Memory B cell (primary cell): ENCODE data around the gene JARID2.

Source experiments
- ATAC-seq: fragments of 150-1000 bp; cut with Tn5 transposase; 2 replicates; pipeline ENCODE4 v1.10.0; 2021; ENCODE audit warnings: low read depth, mild to moderate bottlenecking, moderate library complexity
- DNase-seq, 2 donors: peaks; one replicate each; pipeline ENCODE4 v3.0.0; 2022; ENCODE audit warnings: low spot score in 2 of 2
- H3K27ac Mint-ChIP-seq: one replicate; pipeline ENCODE4 v1.8.0; 2022; ENCODE audit warnings: mild to moderate bottlenecking, moderate library complexity, mixed read lengths
- H3K27me3 Mint-ChIP-seq: one replicate; pipeline ENCODE4 v1.8.0; 2022; ENCODE audit warnings: mixed read lengths
- H3K36me3 Mint-ChIP-seq: one replicate; pipeline ENCODE4 v1.8.0; 2022; ENCODE audit warnings: mild to moderate bottlenecking, mixed read lengths
- H3K4me1 Mint-ChIP-seq: one replicate; pipeline ENCODE4 v1.8.0; 2022; ENCODE audit warnings: mixed read lengths
- H3K4me3 Mint-ChIP-seq: one replicate; pipeline ENCODE4 v1.8.0; 2022; ENCODE audit warnings: mild to moderate bottlenecking, moderate library complexity, mixed read lengths
- H3K9me3 Mint-ChIP-seq: one replicate; pipeline ENCODE4 v1.8.0; 2022; ENCODE audit warnings: mixed read lengths

JARID2 gene

DNA sequence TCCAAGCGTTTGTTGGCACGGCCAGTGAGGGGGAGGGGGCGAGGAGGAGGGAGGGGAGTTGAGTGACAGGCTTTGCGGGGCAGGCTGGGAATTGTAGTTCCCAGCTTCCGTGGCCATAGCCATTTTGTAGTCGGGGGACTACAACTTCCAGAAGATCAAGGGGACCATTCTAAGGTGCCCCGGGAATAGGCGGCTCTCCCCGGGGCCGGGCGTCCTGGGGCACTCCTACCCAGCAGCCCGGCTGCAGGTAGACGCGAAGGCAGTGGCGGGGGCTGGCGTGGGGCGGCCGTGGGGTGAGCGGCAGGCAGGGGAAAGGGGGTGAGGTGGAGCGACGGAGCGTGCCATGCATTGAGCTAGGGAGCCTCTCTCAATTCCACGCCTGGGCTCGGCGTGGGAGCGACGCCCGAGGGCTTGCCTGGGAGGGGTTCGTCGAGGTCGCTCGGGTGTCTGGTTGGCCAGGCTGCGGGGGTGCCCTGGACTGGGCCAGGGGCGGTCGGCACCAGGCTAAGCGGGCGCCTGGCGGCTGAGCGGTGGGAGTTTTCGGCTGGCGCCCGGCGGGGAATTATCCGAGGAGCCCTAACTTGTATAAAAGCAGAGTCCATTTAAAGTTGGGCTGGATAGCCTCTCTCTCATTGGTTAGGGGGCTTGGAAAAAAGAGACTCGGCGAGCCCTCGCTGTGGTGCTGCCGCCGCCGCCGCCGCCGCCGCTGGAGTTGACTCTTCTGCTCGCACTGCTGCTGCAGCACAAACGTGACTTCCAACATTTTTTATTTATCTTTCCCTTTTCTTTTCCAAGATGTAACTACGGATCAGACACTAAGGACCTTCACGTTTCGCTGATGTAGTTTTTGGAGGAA, at the start of gene JARID2:
JARID2 (plus strand) TSS at position 709 of the 856 bp plus-strand sequence. CDS start 471 bp downstream, outside the sequence.
- H3K4me1 Mint-ChIP-seq = peaks cover 17% of the 10 kb centered on the region
- H3K4me3 Mint-ChIP-seq = peak within 1 kb of the TSS; percentile 97
- no peaks in the 10 kb centered on the region for H3K36me3 Mint-ChIP-seq
- ATAC-seq = peak; percentile 55
- no peaks in the 10 kb centered on the region for H3K9me3 Mint-ChIP-seq
- no peaks in the 10 kb centered on the region for H3K27me3 Mint-ChIP-seq
- DNase-seq = peak; percentile 90 to 97
- H3K27ac Mint-ChIP-seq = peak within 1 kb of the TSS; percentile 99

GRCh38 chr6:15200087-15200486, 45.8 kb upstream of the JARID2 start:
- Mint-ChIP-seq H3K27ac (no peak overlapping the region), H3K4me3 (no peak overlapping the region), H3K4me1 (peaks cover 2% of the 10 kb centered on the region), H3K36me3 (no peaks in the 10 kb centered on the region), H3K27me3 (peaks cover 7% of the 10 kb centered on the region), H3K9me3 (no peaks in the 10 kb centered on the region)
- no peak for DNase-seq
- no peak for ATAC-seq

- no peak for DNase-seq
- peaks cover 3% of the 10 kb centered on the region for H3K27me3 Mint-ChIP-seq
- H3K27ac Mint-ChIP-seq = no peak overlapping the region
- H3K36me3 Mint-ChIP-seq = no peaks in the 10 kb centered on the region
- no peaks in the 10 kb centered on the region for H3K9me3 Mint-ChIP-seq
- no peak overlapping the region for H3K4me3 Mint-ChIP-seq
- H3K4me1 Mint-ChIP-seq = no peaks in the 10 kb centered on the region
- no peak for ATAC-seq
Measured at GRCh38 chr6:15205321-15205720, 40.5 kb upstream of the JARID2 start.

DNA sequence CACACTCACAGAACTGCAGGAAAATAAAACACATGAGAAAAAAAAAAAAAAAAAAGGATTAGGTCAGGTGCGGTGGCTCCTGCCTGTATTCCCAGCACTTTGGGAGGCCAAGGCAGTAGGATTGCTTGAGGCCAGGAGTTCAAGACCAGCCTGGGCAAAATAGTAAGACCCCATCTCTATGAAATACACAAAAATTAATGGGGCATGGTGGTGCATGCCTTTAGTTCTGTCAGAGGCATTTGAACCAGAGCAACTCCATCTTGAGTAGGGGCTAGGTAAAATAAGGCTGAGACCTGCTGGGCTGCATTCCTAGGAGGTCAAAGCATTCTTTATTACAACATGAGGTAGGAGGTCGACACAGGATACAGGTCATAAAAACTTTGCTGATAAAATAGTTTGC, 39.0 kb upstream of the JARID2 start:
- no peak for DNase-seq
- H3K27ac Mint-ChIP-seq = no peak overlapping the region

DNA sequence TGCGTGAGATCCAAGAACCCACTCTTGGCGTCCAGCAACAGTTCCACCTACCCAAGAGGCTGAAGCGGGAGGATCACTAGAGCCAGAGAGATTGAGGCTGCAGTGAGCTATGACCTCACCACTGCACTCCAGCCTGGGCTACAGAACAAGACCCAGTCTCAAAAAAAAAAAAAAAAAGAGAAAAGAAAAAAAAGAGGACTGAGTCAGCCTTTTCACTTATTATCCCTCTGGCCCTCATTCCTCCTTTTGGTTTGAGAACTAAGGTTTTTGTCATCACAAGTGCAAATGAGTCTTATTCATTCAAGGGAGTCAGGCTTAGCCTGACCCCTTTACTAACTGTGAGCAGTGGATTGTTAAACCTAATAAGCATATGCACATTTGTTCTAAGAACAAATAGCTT, 37.9 kb upstream of the JARID2 start:
- DNase-seq (no peak), ATAC-seq (no peak)
- H3K4me3 Mint-ChIP-seq = no peak overlapping the region
- H3K27ac Mint-ChIP-seq = no peak overlapping the region
- no peaks in the 10 kb centered on the region for H3K36me3 Mint-ChIP-seq
- no peaks in the 10 kb centered on the region for H3K27me3 Mint-ChIP-seq
- peaks cover 2% of the 10 kb centered on the region for H3K4me1 Mint-ChIP-seq
- no peaks in the 10 kb centered on the region for H3K9me3 Mint-ChIP-seq

More for the DNA sequence above, 39.0 kb upstream of the JARID2 start:
- Mint-ChIP-seq H3K4me3 (no peak overlapping the region), H3K36me3 (no peaks in the 10 kb centered on the region), H3K27me3 (peaks cover 3% of the 10 kb centered on the region), H3K9me3 (no peaks in the 10 kb centered on the region), H3K4me1 (peaks cover 2% of the 10 kb centered on the region)
- no peak for ATAC-seq

DNA sequence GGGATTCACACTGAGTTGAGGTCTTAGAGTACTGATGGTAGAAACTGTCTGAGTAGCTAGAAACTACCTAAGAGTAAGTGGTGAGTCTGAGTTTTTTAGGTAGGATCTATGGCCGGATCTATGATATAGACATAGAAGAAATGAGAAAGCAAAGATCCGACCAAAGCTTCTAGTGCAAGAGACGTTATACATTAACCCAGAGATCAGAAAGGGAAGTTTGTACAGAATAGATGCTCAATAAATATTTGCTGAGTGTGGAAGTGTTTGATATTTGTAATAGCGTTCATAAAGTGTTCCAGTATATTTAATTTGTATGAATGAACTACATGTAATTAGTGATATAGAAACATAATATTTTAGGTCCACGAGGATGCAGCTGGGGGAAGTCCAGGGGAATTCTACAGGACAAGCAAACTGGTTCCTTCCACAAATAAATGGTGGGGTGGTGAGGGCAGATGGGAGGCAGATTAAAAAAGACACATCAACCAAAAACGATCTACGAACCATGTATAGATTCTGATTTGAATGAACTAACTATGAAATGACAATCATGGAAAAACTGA, 31.9 kb upstream of the JARID2 start:
- H3K36me3 Mint-ChIP-seq = no peaks in the 10 kb centered on the region
- no peaks in the 10 kb centered on the region for H3K9me3 Mint-ChIP-seq
- ATAC-seq = no peak
- no peak for DNase-seq
- no peaks in the 10 kb centered on the region for H3K27me3 Mint-ChIP-seq
- no peak overlapping the region for H3K27ac Mint-ChIP-seq
- H3K4me3 Mint-ChIP-seq = no peak overlapping the region
- H3K4me1 Mint-ChIP-seq = peaks cover 4% of the 10 kb centered on the region

- Mint-ChIP-seq H3K36me3 (no peaks in the 10 kb centered on the region), H3K4me1 (peaks cover 3% of the 10 kb centered on the region), H3K4me3 (no peak overlapping the region), H3K9me3 (no peaks in the 10 kb centered on the region), H3K27me3 (no peaks in the 10 kb centered on the region), H3K27ac (no peak overlapping the region)
- DNase-seq (no peak), ATAC-seq (no peak)
Measured at GRCh38 chr6:15218401-15218800, 27.5 kb upstream of the JARID2 start.

- no peak for ATAC-seq
- H3K27ac Mint-ChIP-seq = no peak overlapping the region
- H3K4me3 Mint-ChIP-seq = no peak overlapping the region
- no peaks in the 10 kb centered on the region for H3K9me3 Mint-ChIP-seq
- peaks cover 3% of the 10 kb centered on the region for H3K4me1 Mint-ChIP-seq
- H3K27me3 Mint-ChIP-seq = no peaks in the 10 kb centered on the region
- H3K36me3 Mint-ChIP-seq = no peaks in the 10 kb centered on the region
- DNase-seq = no peak
Measured at GRCh38 chr6:15220062-15220461, 25.8 kb upstream of the JARID2 start.

- DNase-seq (no peak), ATAC-seq (no peak)
- Mint-ChIP-seq H3K27me3 (no peaks in the 10 kb centered on the region), H3K36me3 (no peaks in the 10 kb centered on the region), H3K27ac (no peak overlapping the region), H3K4me1 (peaks cover 2% of the 10 kb centered on the region), H3K4me3 (no peak overlapping the region), H3K9me3 (no peaks in the 10 kb centered on the region)
Measured at GRCh38 chr6:15227827-15228318, 18.0 kb upstream of the JARID2 start.

DNA sequence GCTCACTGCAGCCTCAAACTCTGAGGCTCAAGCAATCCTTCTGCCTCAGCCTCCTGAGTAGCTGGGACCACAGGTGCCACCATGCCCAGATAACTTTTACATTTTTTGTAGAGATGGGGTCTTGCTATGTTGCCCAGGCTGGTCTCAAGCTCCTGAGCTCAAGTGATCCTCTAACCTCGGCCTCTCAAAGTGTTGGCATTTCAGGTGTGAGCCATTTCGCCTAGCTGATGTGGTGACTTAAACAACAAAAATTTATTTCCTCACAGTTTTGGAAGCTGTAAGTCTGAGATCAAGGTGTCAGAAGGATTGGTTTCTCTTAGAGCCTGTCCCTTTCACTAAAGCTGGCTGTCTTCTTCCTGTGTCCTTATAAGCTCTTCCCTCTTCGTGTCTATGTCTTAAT, 15.0 kb upstream of the JARID2 start:
- no peaks in the 10 kb centered on the region for H3K9me3 Mint-ChIP-seq
- no peak overlapping the region for H3K4me3 Mint-ChIP-seq
- H3K36me3 Mint-ChIP-seq = no peaks in the 10 kb centered on the region
- no peak for ATAC-seq
- H3K4me1 Mint-ChIP-seq = peaks cover 5% of the 10 kb centered on the region
- no peaks in the 10 kb centered on the region for H3K27me3 Mint-ChIP-seq
- DNase-seq = no peak
- H3K27ac Mint-ChIP-seq = no peak overlapping the region

GRCh38 chr6:15232836-15233510, 12.9 kb upstream of the JARID2 start:
- Mint-ChIP-seq H3K27ac (no peak overlapping the region), H3K4me3 (no peak overlapping the region), H3K27me3 (no peaks in the 10 kb centered on the region), H3K36me3 (no peaks in the 10 kb centered on the region), H3K4me1 (peaks cover 5% of the 10 kb centered on the region), H3K9me3 (no peaks in the 10 kb centered on the region)
- peak; percentile 88 for ATAC-seq
- no peak for DNase-seq

- Mint-ChIP-seq H3K4me3 (no peak overlapping the region), H3K36me3 (no peaks in the 10 kb centered on the region), H3K9me3 (no peaks in the 10 kb centered on the region), H3K4me1 (peaks cover 5% of the 10 kb centered on the region), H3K27me3 (no peaks in the 10 kb centered on the region), H3K27ac (no peak overlapping the region)
- no peak for DNase-seq
- no peak for ATAC-seq
Measured at GRCh38 chr6:15234068-15234758, 11.7 kb upstream of the JARID2 start.

DNA sequence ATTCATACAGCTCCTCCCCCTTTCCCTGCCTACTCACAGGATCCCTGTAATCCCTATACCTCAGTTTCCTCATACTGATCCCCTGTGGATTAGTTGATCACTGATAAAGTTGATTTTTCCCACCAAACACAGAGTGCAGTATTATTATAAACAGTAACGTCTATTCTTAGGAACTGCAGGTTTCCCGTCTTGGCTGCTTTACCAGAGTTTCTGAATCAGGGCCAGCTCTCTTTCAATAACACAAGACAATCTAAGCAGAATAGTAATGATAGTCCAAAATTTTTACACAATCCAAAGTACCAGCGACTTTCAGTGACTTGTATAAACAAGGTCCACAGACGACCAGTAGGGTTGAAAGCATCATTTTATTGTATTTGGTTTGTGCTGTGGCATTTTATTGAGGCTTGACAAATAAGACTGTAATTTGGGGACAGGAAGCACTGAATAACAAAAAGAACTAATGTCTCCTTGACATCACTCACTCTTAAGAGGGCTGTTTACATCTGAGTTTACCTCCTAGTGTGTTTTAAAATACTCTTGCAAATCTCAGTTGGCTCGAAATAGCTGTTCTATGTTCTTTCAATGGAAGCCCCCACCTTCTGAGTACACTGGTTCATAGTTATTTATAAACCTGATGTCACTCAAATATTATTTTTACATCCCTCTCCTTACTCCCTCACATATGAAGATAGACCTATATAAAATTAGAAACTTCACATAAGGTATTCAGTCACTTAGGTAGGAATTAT, 6.1 kb upstream of the JARID2 start:
- H3K9me3 Mint-ChIP-seq = no peaks in the 10 kb centered on the region
- H3K36me3 Mint-ChIP-seq = no peaks in the 10 kb centered on the region
- no peak overlapping the region for H3K27ac Mint-ChIP-seq
- no peak overlapping the region for H3K4me3 Mint-ChIP-seq
- no peaks in the 10 kb centered on the region for H3K27me3 Mint-ChIP-seq
- H3K4me1 Mint-ChIP-seq = no peaks in the 10 kb centered on the region
- no peak for DNase-seq
- no peak for ATAC-seq
